Activated naive CD4-positive, alpha-beta T cell treated with anti-CD3 and anti-CD28 coated beads, Interleukin-2, amount 50 U/mL, for 24 hours (primary cell): Measurements from ENCODE around the gene GPBAR1.

ENCODE experiments used
- H3K27ac Mint-ChIP-seq: one replicate; pipeline ENCODE4 v1.8.0; 2021; ENCODE audit warnings: mild to moderate bottlenecking, mixed read lengths
- H3K27me3 Mint-ChIP-seq: one replicate; pipeline ENCODE4 v1.8.0; 2021; ENCODE audit warnings: mixed read lengths
- H3K36me3 Mint-ChIP-seq: one replicate; pipeline ENCODE4 v1.8.0; 2021; ENCODE audit warnings: mixed read lengths
- H3K4me1 Mint-ChIP-seq: one replicate; pipeline ENCODE4 v1.8.0; 2021; ENCODE audit warnings: mixed read lengths
- H3K4me3 Mint-ChIP-seq: one replicate; pipeline ENCODE4 v1.8.0; 2021; ENCODE audit warnings: mild to moderate bottlenecking, mixed read lengths
- H3K9me3 Mint-ChIP-seq: one replicate; pipeline ENCODE4 v1.8.0; 2021; ENCODE audit warnings: mixed read lengths

The GPBAR1 gene

GRCh38 chr2:218284106-218284811 lies 23.4 kb downstream of the GPBAR1 start:
- H3K4me3 Mint-ChIP-seq, result peak overlapping the region; percentile 40
- no peaks in the 10 kb centered on the region for H3K9me3 Mint-ChIP-seq
- H3K27me3 Mint-ChIP-seq, result no peaks in the 10 kb centered on the region
- H3K4me1 Mint-ChIP-seq, result peaks cover 78% of the 10 kb centered on the region
- peak overlapping the region; percentile 98 for H3K27ac Mint-ChIP-seq
- peaks cover 6% of the 10 kb centered on the region for H3K36me3 Mint-ChIP-seq

DNA sequence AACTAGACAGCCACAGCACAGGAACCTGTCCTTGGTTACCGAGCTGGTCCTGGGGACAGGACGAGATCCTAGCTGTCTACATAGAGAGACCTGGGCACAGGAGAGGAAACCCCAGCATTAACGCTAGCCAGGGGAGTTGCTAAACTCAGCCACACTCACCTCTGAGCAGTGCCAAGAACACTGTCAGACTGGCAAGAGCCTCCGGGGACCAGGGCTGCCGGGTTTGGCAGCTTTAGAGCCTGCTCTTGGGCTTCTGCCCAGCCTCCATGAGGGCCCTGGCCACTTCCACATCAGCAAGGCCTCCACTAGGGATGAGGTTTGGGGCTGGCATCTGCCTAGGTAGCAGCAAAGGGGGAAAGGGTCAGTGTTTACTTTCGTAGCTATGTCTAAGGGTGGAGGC lies 24.8 kb downstream of the GPBAR1 start:
- peak overlapping the region; percentile 87 for H3K4me3 Mint-ChIP-seq
- peak overlapping the region; percentile 98 for H3K27ac Mint-ChIP-seq
- H3K9me3 Mint-ChIP-seq, result no peaks in the 10 kb centered on the region
- no peaks in the 10 kb centered on the region for H3K27me3 Mint-ChIP-seq
- peaks cover 2% of the 10 kb centered on the region for H3K36me3 Mint-ChIP-seq
- H3K4me1 Mint-ChIP-seq, result peaks cover 81% of the 10 kb centered on the region

GRCh38 chr2:218286570-218287459 lies 26.0 kb downstream of the GPBAR1 start:
- no peaks in the 10 kb centered on the region for H3K9me3 Mint-ChIP-seq
- peak overlapping the region; percentile 87 for H3K4me3 Mint-ChIP-seq
- H3K36me3 Mint-ChIP-seq, result no peaks in the 10 kb centered on the region
- H3K27me3 Mint-ChIP-seq, result no peaks in the 10 kb centered on the region
- peak overlapping the region; percentile 98 for H3K27ac Mint-ChIP-seq
- peaks cover 83% of the 10 kb centered on the region for H3K4me1 Mint-ChIP-seq

DNA sequence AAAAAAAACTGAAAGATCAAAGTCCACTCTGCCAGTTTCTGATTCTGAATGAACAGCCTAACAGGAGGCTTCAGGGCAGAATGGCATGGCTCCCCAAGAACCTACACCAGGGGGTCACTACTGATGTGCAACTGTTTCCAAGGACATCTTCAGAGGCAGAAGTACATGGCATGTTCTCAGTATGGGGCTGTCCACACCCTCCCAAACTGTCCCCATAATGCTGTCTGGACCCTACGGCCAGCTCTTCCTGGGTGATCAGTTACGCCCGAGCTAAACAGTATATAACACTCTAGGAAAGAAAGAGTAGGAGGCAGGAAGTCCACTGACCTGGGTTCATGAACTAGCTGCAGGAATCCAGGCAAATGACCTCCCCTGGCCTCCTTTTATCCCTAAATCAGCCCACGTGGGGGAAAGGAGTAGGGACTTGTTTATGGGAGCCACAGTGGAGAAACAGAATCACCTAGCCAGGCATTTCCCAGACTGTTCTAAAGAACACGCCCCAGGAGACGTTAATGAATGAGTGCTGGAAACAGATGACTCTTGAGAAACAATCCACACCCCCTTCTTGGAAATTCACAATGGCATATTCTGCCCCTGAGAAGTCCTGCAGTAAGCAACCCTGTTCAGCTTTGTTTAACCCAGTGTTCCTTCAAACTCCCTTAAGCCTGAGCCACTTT lies 29.0 kb downstream of the GPBAR1 start:
- no peaks in the 10 kb centered on the region for H3K27me3 Mint-ChIP-seq
- H3K36me3 Mint-ChIP-seq, result no peaks in the 10 kb centered on the region
- H3K4me1 Mint-ChIP-seq, result peaks cover 78% of the 10 kb centered on the region
- H3K27ac Mint-ChIP-seq, result peak overlapping the region; percentile 94
- H3K9me3 Mint-ChIP-seq, result no peaks in the 10 kb centered on the region
- peak overlapping the region; percentile 92 for H3K4me3 Mint-ChIP-seq

DNA sequence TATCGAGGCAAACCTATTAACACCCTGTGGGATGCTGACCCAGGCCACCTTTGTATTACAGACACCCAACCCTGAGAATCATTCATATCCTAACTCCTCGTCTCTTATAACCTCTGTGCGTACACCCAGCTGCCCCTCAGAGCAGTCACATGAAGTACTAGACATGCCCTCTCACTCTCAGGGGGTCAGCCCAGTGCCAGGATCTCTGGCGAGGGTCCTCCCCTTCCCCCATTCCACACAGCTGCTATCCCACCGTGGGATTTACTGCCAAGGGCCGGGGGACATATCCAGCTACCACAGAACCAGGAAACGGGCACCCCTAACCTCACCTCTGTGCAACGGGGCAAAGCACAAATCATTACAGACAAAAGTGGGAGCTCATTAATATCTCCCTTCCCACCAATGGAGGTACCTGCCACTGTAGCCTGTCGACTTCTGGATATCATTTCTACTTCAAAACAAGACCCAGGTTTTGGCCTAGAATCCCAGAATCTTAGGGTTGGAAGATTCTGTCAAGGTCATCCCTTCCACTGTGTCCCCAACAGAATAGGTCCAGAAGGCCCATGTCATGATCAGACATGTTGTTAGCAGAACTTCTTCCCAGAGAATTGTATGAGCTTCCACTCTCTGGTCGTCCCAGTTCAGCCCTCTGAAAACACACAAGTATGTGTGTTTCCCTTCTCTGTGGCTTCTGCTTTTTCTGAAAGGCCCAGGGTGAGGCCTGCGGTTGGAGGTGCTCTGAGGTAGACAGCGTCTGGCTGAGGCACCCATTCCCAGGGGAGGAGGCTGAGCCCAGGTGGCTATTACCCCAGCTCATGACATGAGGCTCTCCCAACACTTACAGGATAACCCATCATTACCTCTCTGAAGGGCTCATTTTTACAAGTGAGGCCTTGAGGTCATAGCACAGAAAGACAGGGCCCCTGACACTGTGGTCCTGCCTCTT lies 29.8 kb downstream of the GPBAR1 start:
- H3K27me3 Mint-ChIP-seq, result no peaks in the 10 kb centered on the region
- peak overlapping the region; percentile 92 for H3K4me3 Mint-ChIP-seq
- peak overlapping the region; percentile 94 for H3K27ac Mint-ChIP-seq
- peaks cover 70% of the 10 kb centered on the region for H3K4me1 Mint-ChIP-seq
- H3K9me3 Mint-ChIP-seq, result no peaks in the 10 kb centered on the region
- no peaks in the 10 kb centered on the region for H3K36me3 Mint-ChIP-seq

DNA sequence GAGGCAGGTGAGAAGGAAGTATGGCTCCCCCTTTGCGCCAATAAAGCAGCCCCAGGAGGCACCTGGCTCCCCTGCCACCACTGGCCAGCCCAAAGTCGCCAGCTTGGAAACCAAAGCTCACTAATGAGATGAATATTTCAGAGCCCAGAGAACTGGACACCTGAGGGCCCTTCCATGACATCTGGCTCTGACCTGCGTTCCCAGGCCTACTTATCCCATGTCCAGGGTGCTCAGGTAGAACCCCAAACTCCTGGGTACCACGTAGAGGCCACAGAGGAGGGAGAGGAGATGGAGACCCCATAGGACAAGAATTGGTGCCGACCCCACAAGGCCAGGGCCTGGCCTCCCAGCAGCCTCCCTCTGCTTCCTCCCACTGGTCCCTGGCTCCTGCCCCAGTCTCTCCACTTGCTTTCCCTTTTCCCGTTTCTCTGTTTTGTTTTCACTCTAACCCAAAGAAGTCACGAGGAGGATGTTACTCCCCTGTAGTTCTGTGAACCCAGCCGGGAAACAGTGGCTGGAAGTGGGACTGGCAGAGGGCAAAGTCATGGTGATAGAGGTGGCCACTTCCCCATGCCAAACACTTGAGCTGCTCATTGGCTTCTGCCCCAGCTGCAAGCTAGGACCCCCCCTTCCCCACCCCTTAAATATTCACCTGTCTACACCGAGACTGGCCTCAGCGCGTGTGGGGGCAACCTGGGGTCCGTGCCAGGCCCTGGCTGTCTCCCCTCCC lies 30.7 kb downstream of the GPBAR1 start:
- peaks cover 61% of the 10 kb centered on the region for H3K4me1 Mint-ChIP-seq
- H3K27me3 Mint-ChIP-seq, result no peaks in the 10 kb centered on the region

DNA sequence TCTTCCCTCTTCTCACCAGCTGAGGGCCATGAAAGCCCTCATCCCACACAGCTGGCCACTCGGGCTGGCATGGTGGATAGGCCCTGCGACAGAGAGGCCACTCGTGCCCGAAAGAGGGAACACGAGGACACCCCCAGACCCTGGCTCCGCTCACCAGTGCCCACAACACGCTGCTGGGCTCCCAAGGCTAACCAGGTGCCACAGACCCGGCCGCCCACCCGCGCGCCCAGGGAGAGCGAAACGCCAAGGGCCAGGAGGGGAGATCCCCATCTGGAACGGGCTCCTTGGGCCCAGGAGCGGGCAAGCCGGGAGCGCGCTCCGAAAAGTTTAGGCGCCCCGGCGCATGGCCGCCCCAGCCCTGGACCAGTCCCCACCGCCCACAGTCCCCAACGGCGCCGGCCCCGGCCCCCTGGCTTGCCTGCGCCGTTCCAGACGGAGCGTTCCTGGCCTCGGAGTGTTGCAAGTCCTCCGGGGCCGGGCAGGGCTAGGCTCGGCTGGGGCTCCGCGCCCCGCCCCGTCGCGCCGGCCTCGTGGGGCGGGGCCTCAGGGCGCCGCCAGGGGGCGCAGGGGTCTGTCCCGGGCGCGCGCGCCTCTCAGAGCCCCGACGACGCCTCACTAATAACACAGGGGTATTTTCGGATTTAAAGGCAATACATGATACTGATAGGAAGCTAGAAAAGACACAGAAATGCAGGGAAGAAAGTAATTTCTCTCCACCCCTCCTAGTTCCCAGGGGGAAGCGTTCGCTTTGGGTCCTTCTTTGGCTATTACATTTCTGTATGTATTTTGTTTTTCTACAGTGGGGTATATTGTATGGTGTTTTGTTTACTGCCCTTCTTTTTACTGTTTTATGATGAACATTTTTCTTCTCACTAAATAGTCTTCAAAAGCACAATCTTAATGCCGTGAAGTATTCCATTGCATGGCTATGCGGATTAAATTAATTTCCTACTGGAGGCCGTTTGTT lies 31.5 kb downstream of the GPBAR1 start, which contains the start of gene TMBIM1:
Gene TMBIM1, minus strand, starts transcription at position 456 of the 967 bp plus-strand sequence. CDS start 10,362 bp downstream, outside the sequence.
- H3K9me3 Mint-ChIP-seq, result no peaks in the 10 kb centered on the region
- H3K27me3 Mint-ChIP-seq, result no peaks in the 10 kb centered on the region
- H3K27ac Mint-ChIP-seq, result peak within 1 kb of the TSS; percentile 94
- no peaks in the 10 kb centered on the region for H3K36me3 Mint-ChIP-seq
- peaks cover 52% of the 10 kb centered on the region for H3K4me1 Mint-ChIP-seq
- peak within 1 kb of the TSS; percentile 92 for H3K4me3 Mint-ChIP-seq

More for the DNA sequence above, 30.7 kb downstream of the GPBAR1 start:
- Mint-ChIP-seq H3K27ac (peak overlapping the region; percentile 94), H3K9me3 (no peaks in the 10 kb centered on the region), H3K36me3 (no peaks in the 10 kb centered on the region), H3K4me3 (peak overlapping the region; percentile 92)

GRCh38 chr2:218293715-218294429 lies 33.1 kb downstream of the GPBAR1 start:
- Mint-ChIP-seq H3K9me3 (no peaks in the 10 kb centered on the region), H3K4me3 (no peak overlapping the region), H3K27me3 (no peaks in the 10 kb centered on the region), H3K4me1 (peaks cover 40% of the 10 kb centered on the region), H3K36me3 (no peaks in the 10 kb centered on the region), H3K27ac (peak overlapping the region; percentile 68)

DNA sequence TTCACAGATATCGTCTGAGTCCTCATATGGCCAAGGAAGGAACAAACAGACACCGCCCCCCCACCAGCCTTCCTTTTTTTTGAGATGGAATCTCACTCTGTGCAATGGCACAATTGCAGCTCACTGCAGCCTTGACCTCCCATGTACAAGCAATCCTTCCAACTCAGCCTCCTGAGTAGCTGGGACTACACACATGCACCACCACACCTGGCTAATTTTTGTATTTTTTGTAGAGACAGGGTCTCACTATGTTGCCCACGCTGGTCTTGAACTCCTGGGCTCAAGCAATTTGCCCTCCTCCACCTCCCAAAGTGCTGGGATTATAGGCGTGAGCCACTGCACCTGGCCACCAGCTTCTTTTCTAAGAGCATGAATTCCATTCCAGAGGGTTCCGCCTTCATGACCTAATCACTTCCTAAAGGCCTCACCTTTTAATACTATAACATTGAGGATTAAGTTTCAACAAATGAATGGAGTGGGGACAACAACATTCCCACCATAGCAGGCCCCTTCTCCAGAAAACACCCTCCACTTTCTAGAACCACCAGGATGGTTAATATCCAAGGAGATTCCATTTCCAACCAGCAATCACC lies 33.7 kb downstream of the GPBAR1 start:
- H3K4me1 Mint-ChIP-seq, result peaks cover 34% of the 10 kb centered on the region
- no peaks in the 10 kb centered on the region for H3K27me3 Mint-ChIP-seq
- no peak overlapping the region for H3K27ac Mint-ChIP-seq
- H3K9me3 Mint-ChIP-seq, result no peaks in the 10 kb centered on the region
- H3K36me3 Mint-ChIP-seq, result no peaks in the 10 kb centered on the region
- H3K4me3 Mint-ChIP-seq, result no peak overlapping the region

- no peak overlapping the region for H3K27ac Mint-ChIP-seq
- H3K4me1 Mint-ChIP-seq, result peaks cover 29% of the 10 kb centered on the region
- no peak overlapping the region for H3K4me3 Mint-ChIP-seq
- no peaks in the 10 kb centered on the region for H3K36me3 Mint-ChIP-seq
- H3K9me3 Mint-ChIP-seq, result no peaks in the 10 kb centered on the region
- no peaks in the 10 kb centered on the region for H3K27me3 Mint-ChIP-seq
Measured at GRCh38 chr2:218295029-218295428, 34.2 kb downstream of the GPBAR1 start.

DNA sequence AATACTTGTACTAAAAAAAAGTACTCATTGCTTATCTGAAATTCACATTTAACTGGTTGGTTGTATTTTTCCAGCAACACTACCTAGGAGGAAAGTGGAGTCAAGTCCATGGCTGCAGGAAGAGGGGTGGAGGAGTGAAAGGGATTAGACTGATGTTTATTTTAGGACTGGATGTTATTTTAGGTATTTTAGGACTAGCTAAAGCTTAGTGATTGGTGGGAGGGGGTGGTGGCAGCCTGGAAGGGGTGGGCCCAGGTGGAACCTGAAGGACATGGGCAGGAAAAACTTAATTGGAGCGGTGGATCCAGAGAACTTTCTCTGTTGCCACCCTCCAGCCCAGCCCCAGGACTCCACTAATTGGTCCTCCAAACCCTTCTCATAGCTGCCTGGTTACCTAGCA lies 35.4 kb downstream of the GPBAR1 start:
- H3K4me3 Mint-ChIP-seq, result no peak overlapping the region
- H3K27me3 Mint-ChIP-seq, result no peaks in the 10 kb centered on the region
- H3K36me3 Mint-ChIP-seq, result no peaks in the 10 kb centered on the region
- peaks cover 19% of the 10 kb centered on the region for H3K4me1 Mint-ChIP-seq
- no peak overlapping the region for H3K27ac Mint-ChIP-seq
- H3K9me3 Mint-ChIP-seq, result no peaks in the 10 kb centered on the region

- Mint-ChIP-seq H3K27ac (no peak overlapping the region), H3K36me3 (no peaks in the 10 kb centered on the region), H3K27me3 (no peaks in the 10 kb centered on the region), H3K9me3 (no peaks in the 10 kb centered on the region), H3K4me3 (no peak overlapping the region), H3K4me1 (peaks cover 23% of the 10 kb centered on the region)
Measured at GRCh38 chr2:218296847-218297246, 36.0 kb downstream of the GPBAR1 start.
